ENCODE results near the gene WWC2. TPM values are rescaled to one million over a fixed set of nuclear protein-coding genes. Genes with fewer than 3 reads are reported as not detected.

WWC2 gene
- total and polyA plus RNA-seq, 2 experiments from 2014 or later: 50.5 to 74.2 TPM

- TF ChIP-seq ZNF114 (CRISPR knock-in tag; IDR thresholded peaks at IDR 0.05): no peak
- TF ChIP-seq JUNB (IDR thresholded peaks at IDR 0.05; ENCODE audit: unreplicated experiment): no peak
- TF ChIP-seq STAT1 (IDR thresholded peaks at IDR 0.05; ENCODE audit: unreplicated experiment): no peak
- TF ChIP-seq POLR2AphosphoS5 (IDR thresholded peaks at IDR 0.05; ENCODE audit: low read depth): no peak
- no peak for TF ChIP-seq CREB1 (CRISPR knock-in tag; IDR thresholded peaks at IDR 0.05; ENCODE audit: low read depth)
- no peak for TF ChIP-seq NANOG (IDR thresholded peaks at IDR 0.05; ENCODE audit: borderline replicate concordance)
- no peak for TF ChIP-seq ZNF331 (CRISPR knock-in tag; IDR thresholded peaks at IDR 0.05; ENCODE audit: low read depth)
- TF ChIP-seq EZH2 (IDR thresholded peaks at IDR 0.05; ENCODE audit: low read depth, unreplicated experiment): no peak
- TF ChIP-seq CTCF (conservative IDR thresholded peaks at IDR 0.05; ENCODE audit: low read depth in 2 of 2): no peak
- TF ChIP-seq REST (IDR thresholded peaks at IDR 0.05; ENCODE audit: unreplicated experiment): no peak
- TF ChIP-seq ETS1 (IDR thresholded peaks at IDR 0.05): no peak
- TF ChIP-seq ZNF462 (CRISPR knock-in tag; IDR thresholded peaks at IDR 0.05): no peak
- no peak for TF ChIP-seq EZH2phosphoT487 (IDR thresholded peaks at IDR 0.05; ENCODE audit: unreplicated experiment)
- Mint-ChIP-seq H3K9me3 (no peaks in the 10 kb centered on the region; the same call in 2 of the 3 replicates), H3K27me3 (ENCODE audit: insufficient read depth, low read depth, poor library complexity) (peaks cover 2% of the 10 kb centered on the region), H3K4me1 (peaks cover 53% of the 10 kb centered on the region), H3K36me3 (ENCODE audit: low read depth) (no peaks in the 10 kb centered on the region), H3K27ac (peak overlapping the region; percentile 75), H3K4me3 (no peak overlapping the region)
- no peaks in the 10 kb centered on the region for H3K36me3 ChIP-seq (ENCODE audit: insufficient read depth)
- peaks cover 46% of the 10 kb centered on the region for H3K4me1 ChIP-seq (ENCODE audit: insufficient read depth)
- H3K4me2 ChIP-seq: peak overlapping the region; percentile 41; the same call in 1 of the 2 replicates
- peaks cover 40% of the 10 kb centered on the region for H4K20me1 ChIP-seq (replicated peaks; ENCODE audit: insufficient read depth)
- H2AFZ ChIP-seq: no peak overlapping the region
- no peaks in the 10 kb centered on the region for H3F3A ChIP-seq (replicated peaks; ENCODE audit: low read depth)
- H3K79me2 ChIP-seq (replicated peaks; ENCODE audit: insufficient read depth): peaks cover 98% of the 10 kb centered on the region
- DNase-seq (ENCODE audit: low spot score) (no peak), ATAC-seq (no peak)
- 0 out of 2 replicates have a peak overlapping the region, but pooled peaks have one; percentile 10 for H3K27ac ChIP-seq (ENCODE audit: low read depth)
- H3K9me2 ChIP-seq (ENCODE audit: insufficient read depth): no peaks in the 10 kb centered on the region
- no peak overlapping the region for H3K4me3 ChIP-seq
- H3K27me3 ChIP-seq (ENCODE audit: insufficient read depth): no peaks in the 10 kb centered on the region
Observed at GRCh38 chr4:183165376-183165775, 66.3 kb downstream of the WWC2 start.
